NCI-H146 treated with DMSO at 0.1 percent for 48 hours (cell line): Measurements from ENCODE around the gene FGF22.
"Not testable (repeated sequence)": the region's sequence is repeated elsewhere in the genome, so short reads cannot be mapped to it uniquely, and the experiment has no call there.

Experiments
- DNase-seq: peaks from one replicate; lab custom pipeline; 2025; ENCODE audit not compliant: unreplicated experiment; lab: John Stamatoyannopoulos, UW

The FGF22 gene

DNA sequence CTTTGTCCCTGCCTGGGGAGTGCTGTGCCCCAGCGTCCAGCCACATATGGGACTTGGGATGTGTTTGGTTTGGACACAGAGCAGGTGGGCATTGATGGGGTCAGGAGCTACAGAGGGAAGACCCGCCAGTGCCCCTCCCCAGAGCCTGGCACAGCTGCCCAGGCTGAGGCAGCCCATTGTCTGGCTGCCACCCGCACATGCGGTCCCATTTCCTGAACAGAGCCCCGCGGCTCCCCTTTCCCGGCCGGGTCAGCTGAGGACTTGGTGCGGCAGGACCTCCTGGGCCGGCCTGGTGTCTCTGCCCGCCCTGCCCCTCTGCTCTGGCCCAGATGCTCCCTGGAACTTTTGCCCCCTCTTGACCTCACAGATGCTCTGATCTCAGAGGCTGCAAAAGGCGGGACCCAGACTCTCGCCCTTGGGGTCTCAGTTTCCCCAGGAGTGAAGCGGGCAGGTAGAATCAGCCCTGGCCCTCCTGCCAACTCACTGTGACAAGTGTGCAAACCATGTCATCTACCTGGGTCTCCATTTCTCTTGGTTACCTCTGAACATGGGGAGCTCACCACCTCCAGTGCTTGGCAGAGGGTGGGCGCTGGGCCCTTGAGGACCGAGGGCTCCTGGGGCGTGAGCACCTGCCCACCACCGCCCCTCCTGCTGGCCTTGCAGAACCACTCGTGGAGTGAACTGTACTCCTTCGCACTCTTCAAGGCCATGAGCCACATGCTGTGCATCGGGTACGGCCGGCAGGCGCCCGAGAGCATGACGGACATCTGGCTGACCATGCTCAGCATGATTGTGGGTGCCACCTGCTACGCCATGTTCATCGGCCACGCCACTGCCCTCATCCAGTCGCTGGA lies 32.2 kb upstream of the FGF22 start:
- DNase-seq = no peak

GRCh38 chr19:608155-609003 lies 31.3 kb upstream of the FGF22 start:
- no peak for DNase-seq

DNA sequence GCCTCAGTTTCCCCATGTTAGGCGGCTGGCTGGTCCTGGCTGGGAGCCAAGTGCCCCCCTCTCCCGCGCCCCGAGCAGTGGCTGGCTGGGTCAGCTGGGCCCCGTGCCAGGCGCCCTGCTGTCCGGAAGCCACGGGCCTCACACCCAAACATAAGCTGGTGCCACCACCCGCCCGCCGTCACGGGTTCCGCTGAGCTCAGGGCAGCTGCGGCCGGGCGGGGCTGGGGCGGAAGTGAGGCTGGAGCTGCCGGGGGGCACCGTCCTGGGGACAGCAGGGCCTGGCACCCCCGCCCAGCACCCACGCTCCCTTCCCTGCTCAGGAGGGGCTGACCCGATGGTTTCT lies 30.7 kb upstream of the FGF22 start:
- no peak for DNase-seq

DNA sequence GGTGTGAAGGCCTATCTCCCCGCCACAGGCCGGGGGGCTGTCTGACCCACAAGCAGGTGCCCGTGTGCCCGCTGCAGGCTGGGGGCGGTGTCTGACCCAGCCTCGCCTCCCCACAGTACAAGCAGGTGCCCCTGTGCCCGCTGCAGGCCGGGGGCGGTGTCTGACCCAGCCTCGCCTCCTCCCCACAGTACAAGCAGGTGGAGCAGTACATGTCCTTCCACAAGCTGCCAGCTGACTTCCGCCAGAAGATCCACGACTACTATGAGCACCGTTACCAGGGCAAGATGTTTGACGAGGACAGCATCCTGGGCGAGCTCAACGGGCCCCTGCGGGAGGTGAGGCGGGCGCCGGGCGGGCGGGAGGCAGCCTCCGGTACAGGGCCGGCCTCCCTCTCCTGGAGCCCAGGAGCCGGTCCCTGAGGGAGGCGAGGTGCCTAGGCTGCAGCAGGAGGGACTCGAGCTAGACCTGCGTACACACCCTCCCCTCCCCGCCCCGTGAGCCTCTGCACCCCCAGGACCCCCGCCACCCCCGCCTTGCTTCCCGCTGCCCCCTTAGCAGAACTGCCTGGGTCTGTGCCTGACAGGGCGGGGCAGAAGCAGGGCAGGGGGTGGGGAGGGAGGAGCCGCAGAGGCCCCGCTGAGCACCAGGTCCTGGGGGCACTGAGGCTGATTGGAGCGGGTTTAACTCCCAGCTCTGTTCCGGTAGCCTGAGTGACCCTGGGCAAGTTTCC lies 29.4 kb upstream of the FGF22 start:
- no peak for DNase-seq

DNA sequence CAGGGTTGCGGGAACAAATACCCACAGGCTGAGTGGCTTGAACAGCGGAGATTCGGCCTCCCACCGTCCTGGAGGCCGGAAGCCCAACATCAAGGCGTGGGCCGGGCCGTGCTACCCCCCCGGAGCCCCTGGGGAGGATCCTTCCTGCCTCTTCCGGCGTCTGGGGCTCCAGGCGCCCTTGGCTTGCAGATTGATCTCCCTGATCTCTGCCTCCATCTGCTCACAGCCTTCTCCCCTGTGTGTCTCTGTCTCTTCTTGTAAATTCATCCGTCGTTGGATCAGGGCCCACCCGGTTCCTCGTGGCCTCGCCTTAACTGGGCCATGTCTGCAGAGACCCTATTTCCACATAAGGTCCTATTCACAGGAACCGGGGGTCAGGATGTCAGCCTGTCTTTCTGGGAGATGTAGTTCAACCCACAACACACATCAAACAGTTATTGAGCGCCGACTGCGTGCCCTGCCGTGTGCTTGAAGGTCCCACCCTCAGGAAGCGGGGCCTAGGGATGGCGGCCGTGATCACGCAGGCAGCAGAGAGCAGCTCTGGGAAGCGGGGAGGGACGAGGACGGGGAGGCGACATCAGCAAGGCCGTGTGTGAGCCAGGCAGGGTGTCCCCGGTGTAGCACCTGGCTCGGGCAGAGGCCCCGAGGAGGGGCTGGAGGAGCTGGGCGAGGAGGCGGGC lies 28.7 kb upstream of the FGF22 start:
- no peak for DNase-seq

GRCh38 chr19:611481-611868 lies 28.2 kb upstream of the FGF22 start:
- no peak for DNase-seq

- DNase-seq = no peak
These were observed 26.7 kb upstream of the FGF22 start for GRCh38 chr19:612941-613340.

DNA sequence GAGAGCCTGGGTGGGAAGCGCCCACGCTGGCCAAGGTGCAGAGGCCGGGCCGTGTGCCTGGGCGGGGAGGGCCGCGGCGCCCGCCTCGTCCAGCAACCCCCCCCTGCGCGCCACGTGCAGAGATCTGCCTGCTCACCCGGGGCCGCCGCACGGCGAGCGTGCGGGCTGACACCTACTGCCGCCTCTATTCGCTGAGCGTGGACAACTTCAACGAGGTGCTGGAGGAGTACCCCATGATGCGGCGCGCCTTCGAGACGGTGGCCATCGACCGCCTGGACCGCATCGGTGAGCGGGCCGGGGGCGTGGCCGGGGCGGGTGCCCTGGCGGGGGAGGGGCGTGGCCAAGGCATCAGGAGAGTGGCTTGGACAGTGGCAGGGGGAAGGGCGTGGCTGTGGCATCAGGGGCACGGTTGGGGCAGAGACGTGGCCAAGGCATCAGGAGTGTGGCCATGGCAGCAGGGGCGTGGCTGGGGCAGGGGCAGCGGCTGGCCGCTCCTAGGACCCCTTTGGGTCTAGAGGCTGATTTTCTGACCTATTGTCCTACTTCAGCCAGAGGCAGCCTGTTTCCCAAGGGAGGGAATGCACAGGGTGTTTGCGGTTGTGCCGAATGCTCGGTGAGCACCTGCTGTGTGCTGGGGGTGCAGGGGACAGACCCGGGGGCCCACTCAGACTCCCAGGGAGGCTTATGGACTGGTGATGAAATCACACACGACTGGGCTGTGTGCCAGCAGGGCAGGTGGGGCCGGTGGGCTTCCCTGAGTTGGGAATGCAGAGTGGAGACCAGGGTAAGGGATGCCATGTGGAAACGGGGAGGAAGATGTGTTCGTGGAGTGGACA lies 25.7 kb upstream of the FGF22 start:
- no peak for DNase-seq

GRCh38 chr19:615619-616018 lies 24.1 kb upstream of the FGF22 start:
- no peak for DNase-seq

- no peak for DNase-seq
These were observed 23.5 kb upstream of the FGF22 start for GRCh38 chr19:616062-616700.

GRCh38 chr19:616747-617526 lies 22.7 kb upstream of the FGF22 start:
- no peak for DNase-seq

GRCh38 chr19:617551-618246 lies 22.0 kb upstream of the FGF22 start:
- no peak for DNase-seq

- no peak for DNase-seq
These were observed 21.4 kb upstream of the FGF22 start for GRCh38 chr19:618247-618619.

GRCh38 chr19:618674-619285 lies 20.9 kb upstream of the FGF22 start:
- DNase-seq = no peak

GRCh38 chr19:619286-620002 lies 20.2 kb upstream of the FGF22 start:
- no peak for DNase-seq

DNA sequence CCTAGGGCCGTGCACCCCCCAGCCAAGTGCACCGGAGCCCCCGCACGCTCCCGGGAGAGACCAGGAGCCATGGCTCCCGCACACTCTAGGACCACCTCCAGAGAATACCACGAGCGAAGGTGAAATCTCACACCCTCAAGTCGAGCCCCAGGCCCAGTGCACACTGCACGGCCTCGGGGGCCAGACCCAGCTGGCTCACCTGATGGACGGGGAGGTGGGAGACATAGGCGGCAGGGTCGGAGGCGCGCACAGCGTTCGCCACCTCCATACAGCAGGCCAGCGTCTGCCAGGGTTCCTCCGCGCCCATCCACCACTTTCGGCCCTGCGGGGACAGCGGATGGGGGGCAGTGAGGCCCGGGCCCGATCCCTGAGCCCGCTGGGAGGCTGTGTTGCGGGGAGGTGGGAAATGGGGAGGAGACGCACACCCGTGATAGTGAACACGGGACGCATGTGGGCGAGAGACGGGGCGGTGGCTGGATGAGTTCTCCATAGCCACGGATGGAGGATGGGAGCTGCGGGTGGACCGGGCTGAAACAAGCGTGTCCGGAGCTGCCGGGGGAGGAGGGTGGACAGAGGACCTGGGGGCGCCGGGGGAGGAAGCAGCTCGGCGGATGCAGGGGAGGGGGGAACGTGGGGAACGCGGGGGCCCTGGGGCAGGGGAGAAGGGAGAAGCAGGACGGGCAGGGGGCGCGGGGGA lies 19.4 kb upstream of the FGF22 start:
- no peak for DNase-seq

GRCh38 chr19:621191-621590 lies 18.5 kb upstream of the FGF22 start:
- not testable (repeated sequence) for DNase-seq
